Stimulated activated CD4-positive, alpha-beta T cell treated with anti-CD3 and anti-CD28 coated beads, Interleukin-4, amount 100 ng/mL, for 24 hours (primary cell): ENCODE measurements around the gene ANKRD13D.

Source experiments
- DNase-seq: peaks from one replicate; pipeline ENCODE4 v3.0.0-alpha.2; 2020

Gene ANKRD13D

DNA sequence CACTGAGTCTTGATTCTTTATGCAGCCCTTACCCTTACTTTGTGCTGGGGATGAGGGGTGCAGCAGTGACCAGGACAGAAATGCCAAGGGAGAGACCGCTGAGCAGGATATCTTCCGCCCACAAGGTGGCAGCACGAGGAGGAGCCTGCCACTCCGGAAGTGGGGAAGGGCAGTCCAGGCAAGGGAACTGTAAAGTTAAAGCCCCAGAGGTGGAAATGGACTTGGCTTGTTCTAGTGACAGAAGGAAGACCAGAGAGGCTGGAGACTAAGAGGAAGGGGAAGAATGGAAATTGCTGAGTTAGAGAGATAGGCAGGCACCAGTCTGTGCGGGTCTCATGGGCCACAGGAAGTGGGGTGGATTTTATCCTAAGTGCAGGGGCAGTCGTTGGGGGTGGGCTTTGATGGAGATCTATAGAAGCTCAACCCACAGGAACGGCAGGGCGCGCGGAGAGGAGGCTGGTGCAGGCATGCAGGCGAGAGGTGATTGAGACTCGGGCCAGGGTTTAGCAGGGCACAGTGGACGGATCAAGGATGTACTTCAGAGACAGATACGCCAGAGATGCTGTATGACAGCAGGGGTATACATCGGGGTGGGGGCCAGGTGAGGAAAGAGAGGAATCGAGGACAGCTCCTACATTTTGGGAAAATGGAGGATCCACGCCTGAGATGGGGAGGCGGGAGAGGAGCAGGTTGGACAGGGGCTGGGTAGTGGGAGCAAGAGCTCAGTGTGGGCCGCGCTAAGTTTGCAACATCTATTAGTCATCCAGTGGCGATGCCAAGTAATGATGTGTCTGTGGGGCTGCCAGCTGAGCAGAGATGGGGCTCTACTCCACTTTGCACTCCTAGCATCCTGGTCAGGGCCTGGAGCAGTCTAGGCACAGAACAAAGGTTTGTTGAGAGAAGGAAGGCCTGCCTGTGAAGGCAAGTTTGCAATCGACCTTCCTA lies 26.1 kb upstream of the ANKRD13D start:
- DNase-seq = peak; percentile 79

DNA sequence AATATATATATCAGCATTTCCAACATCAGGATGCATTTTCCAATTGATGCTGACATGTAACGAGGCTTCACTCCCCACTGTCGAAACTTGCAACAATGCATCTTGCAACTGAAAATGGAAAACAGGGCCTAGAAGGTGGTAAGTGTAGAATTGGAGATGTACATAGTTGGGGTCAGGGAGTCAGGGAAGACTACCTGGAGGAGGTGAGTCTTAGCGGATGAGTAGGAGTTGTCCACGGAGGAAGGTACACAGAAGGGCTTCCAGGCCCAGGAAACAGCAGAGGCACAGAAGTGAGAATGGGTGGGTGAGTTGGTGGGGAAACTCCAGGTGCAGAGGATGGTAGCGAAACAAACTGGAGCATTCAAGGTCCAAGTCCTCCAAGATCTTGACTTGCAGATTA lies 24.8 kb upstream of the ANKRD13D start:
- no peak for DNase-seq

DNA sequence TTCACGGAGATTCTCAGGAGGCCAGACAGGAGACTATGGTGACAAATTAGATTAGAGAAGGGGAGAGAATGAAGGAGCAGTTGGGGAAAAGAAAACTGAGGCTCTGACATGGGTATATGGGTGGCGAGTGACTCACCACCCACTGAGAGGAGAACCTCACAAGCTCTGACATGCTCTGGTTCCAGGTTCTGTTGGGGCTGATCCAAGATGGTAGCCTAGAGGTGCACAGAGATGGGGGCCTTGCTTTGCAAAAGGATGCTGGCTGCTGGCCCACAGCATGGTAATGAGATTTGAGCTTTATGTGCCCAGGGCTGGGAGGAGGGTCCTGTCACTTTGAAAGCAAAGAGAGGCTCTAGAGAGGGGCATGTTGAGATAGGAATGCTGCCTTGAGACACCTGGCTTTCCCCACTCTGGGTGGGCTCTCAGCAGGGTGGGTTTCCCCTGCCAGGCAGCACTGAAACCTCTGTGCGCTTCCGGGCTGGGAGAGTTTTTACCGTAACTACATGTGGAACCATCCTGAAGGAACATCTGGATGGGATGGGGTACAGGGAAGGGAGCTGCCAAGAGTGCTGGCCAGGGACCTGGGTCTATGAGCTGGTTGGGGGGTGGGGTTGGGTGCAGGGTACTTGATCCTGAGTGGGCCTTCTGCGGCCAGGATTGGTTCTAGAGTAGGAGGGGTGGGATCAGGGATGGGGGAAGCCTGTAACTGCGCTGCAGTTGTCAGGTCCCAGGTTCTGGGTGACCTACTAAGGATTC lies 24.0 kb upstream of the ANKRD13D start:
- no peak for DNase-seq

DNA sequence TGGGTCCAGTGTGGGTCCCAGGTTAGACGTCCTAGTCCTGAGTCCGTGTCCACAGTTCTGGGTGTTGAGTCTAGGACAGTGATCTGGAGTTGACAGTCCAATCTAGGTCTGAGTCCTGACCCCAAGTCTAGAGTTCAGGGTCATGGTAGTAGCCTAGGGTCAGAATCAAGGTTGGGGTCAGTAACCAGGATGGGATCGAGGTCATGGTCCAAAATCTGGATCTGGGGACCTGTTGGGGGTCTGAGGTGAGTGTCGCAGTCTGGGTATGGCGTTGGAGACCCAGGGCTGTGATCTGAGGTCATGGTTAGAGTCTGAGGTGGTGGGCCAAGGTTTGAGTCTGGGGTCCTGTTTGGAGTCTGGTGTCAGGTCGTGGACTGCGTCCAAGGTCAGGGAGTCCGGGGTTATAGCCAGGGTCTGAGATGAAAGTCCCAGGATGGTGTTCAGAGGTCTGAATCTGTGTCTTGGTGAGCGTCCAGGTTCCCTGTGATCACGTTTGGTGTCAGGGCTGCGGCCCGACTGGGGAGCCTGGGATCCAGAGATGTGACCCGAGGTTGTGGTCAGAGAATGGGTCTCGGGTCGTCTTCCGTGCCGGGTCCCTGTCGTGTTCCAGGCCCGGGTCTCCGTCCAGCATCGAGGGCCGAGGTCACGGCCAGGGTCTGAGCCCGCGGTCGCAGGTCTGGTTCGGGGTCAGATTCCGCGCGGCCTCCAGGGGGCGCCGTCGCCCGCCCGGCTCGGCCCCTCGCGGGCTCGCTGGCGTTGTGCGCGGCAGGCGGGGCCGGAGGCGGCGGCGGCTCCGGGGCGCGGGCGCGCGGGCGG lies 23.3 kb upstream of the ANKRD13D start:
- peak; percentile 78 for DNase-seq

DNA sequence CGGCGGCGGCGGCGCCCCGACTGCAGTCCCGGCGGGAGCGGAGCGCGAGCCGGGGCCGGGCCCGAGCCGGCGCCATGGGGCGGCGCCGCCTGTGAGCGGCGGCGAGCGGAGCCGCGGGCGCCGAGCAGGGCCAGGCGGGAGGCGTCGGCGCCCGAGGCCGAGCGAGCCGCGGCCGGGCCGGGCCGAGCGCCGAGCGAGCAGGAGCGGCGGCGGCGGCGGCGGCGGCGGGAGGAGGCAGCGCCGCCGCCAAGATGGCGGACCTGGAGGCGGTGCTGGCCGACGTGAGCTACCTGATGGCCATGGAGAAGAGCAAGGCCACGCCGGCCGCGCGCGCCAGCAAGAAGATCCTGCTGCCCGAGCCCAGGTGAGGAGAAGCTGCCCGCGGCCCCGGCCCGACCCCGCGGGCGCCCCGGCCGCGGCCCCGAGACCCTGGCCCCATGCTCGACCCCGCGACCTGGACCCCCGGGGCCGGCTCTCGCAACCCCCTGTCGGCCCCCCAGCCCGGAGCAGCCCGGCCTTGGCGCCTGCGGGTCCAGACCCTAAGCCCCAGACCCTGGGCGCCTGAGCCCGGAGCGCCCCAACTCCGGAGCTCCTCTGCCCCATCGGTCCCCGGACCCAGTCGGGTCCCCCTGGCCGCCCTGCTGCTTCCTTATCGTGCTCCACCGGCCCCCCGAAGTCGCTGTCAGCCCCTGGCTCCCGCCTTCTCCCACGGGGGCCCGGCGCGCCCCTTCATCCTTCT lies 22.5 kb upstream of the ANKRD13D start, which contains the start of gene GRK2:
Gene GRK2 (plus strand): TSS at position 25 of the 739 bp plus-strand sequence. CDS start 227 bp downstream, at position 252.
- DNase-seq = no peak

DNA sequence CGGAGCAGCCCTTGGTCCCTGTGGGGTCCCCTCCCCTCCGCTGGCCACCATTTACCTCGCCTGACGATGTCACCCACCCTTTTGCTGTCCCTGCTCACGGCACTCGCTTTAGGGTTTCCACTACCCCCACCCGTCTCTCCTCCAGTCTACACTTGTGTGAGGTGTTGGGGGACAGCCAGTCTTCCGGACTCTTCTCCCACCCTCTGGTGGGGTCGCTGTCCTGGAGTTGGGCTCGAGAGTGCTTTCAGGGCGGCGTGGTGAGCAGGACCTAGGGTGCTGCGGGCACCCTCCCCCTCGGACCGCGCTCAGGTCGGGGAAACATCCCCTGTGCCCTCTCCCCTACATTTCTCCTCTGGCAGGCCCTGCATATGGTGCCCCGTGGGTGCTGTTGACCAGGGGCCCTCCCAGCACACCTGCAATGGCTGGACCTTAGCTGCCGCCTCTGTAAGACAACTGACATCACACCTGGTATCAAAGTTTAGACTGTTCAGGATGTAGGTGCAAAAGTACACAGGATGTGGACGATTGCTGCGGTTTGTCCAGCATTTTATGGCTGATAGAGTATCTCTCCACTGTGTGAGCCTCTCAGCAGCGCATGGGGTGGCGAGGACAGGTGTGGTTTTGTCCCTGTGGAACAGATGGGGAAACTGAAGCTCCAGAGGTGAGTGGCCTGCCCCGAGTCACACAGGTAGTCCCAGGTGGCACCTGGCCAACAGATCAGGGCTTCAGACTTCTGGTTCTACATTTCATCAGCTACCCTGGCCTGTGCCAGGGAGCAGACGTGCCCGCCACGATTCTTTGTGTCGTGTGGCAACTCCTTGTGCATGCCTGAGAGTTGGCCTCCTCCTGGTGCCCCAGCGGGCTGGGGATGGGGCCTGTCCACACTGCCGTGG lies 21.7 kb upstream of the ANKRD13D start:
- DNase-seq = no peak

DNA sequence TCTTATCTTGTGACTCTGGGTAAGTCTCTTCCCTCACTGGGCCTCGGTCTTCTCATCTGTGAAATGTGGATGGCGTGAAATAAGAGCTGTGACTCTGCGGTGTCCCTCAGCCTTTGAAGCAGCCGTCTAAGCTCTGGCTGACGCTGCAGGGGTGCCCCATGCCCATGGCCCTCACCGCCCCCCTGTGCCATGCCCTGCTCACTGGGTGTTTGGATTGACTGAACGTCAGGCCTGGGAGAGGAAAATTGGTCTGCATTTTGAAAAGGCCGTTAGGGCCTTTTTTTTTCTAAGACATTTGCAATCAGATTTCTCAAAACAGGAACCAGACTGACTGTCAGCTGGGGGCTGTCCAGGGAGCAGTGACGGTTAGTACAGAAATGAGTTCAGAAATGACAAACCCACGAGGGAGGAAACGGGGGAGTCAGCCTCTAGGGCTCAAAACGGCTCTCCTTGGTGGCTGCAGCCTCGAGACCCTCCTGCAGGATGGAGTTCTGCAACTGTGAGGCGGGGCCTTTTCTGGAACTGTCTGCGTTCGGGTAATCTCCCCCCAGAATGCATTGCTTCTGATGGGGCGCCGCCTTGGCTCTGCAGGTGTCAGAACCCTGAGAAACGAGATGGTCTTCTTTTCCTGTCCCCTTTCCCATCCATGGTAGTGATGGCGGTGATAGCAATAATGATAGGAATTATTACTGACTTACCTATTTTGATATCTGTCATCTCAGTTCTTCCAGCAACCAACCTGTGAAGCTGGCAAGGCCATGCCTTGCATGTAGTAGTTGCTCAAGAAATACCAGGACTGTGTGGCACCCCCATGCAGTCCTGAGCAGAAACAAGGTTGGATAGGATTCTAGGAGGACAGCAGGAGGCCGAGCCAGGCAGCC lies 20.8 kb upstream of the ANKRD13D start:
- peak; percentile 69 for DNase-seq

DNA sequence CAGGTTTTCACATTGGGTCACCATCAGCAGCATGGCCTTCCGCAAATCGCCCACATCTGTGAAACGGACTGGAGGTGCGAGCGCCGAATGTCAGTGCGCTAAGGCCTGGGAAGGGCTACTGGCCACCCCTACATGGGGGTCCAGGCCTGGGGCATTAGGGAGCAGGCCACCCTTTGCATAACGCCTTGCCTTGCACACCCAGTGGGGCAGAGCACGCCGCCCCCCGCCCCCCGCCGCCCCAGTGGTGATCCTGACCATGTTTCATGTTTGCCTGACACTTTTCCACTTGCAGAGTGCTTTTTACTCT lies 20.2 kb upstream of the ANKRD13D start:
- DNase-seq = no peak

DNA sequence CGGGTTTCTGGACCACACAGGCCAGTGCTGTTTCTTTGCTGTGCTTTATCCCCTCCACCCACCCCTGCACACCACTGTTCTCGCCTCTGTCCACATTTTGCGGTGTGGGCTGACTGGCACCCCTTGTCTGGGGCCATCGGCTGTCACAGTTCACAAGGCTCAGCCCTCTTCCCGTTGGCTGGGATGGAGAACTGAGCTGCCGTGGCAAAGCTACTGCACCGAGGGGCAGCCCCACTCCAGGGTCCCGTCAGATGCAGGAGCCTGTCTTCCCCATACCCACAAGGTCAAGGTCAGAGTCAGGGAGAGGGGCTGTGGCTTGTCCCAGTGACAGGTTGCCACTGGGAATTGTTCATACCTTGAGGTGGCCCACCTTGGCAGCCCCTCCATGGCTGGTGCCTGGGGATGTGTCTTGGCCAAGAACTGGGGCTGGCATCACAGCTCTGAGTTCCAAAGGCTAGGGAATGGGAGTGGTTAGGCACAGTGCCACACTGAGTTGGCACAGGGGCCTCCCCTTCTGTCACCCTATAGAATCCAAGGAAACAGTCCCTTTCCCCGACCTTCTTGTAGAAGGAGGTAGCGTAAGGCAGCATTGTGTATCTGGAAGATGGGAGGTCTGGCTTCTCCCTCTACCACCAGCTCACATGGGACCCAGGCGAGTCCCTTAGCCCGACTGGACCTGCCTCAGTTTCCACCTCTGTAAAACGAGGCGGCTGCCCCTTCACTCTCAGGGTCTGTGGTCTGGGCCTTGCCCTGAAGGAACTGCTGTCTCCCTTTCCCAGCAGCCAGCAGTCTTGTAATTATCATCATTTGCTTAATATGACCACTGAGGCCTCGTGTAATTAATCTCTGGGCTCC lies 19.5 kb upstream of the ANKRD13D start:
- DNase-seq = no peak

DNA sequence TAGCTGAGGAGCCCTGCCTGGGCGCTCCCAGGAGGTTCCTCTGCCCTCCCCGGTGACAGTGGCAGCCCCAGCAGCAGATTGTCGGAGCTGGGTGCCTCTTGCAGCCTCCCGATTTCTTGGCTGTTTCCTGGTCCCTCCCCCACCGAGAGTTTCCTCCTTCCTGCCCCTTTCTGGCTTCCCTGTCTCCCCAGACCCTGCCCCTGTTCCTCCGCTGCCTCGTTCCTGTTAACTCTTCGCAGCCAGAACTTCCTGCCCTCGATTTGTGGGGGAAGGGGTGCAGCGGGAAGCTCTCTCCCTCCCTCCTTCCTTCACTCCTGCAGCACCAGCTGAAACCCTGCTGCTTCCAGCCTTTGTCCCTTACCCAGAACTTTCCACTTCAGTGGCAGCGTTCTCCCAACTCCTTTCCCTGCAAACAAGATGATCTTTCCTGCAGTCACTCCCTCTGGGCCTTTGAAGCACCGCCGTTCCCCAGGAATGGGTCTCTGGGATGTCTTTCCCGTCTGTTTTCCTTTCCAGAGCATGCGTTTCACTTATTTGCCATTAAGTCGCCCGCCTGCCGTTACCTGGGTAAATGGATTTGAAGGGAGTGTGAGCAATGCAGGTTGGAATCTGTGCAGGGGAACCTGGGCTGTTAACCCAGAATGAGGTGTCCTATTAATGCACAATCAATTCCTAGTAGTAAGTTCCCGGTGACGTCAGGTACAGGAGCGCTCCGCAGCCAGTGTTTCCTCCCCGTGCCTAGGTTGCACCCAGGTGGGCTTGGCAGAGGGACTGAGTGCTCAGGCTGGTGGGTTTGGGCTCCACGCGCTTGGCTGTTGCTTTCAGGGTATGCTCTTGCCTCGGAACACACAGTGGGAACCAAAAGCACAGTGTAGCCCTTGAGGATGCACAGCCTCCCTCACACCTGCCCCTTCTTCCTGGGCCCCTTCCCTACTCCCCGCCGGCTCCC lies 18.6 kb upstream of the ANKRD13D start:
- DNase-seq = no peak

DNA sequence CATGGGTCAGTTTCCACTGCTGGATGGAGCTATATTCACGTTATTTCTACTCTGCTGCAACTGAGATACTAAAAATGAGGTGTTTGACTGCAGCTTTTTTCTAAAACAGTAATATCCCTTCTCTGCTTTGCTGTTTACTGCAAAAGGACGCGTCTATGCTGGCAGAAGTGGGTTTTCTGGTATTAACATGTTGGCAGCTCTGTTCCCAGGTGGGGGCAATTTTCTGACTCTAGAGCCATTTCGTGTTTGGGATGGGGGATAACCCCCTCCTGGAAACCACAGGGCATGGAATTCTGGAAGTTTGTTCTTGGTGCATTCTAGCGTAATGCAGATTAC lies 17.9 kb upstream of the ANKRD13D start:
- no peak for DNase-seq

DNA sequence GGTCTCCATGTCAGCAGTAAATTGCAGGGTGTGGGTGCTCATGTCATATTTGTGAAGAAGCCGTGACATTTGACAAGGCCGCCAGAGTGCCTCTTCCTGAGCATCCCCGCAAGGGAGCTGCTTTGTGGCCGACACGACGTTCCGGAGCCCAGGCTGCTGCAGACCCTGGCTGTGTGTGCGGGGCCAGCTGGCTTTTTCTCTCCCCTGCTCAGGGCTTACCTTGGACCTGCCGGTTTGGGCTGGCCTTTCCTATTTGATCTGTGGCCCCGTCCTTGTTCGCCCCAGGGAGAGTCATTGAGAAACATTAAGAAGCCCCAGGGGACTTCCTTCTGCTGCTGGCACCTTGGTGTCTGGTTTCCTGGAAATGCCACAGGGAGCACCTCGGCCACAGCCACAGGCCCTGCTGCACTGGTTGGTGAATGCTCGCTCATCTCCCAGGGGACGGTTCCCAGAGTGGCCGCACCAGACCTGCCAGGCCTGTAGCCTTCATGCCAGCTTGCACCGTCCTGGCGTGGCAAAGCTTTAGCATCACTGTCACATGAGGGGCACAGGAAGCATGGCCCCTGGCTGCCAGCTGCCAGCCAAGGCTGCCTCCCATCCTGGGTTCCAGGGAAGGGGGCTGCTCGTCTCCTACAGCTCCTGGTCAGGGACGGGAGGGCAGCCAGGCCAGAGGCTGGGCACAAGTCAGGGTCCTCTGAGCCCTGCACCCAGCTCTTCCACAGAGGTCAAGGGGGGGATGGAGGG lies 17.4 kb upstream of the ANKRD13D start:
- DNase-seq = peak; percentile 65

DNA sequence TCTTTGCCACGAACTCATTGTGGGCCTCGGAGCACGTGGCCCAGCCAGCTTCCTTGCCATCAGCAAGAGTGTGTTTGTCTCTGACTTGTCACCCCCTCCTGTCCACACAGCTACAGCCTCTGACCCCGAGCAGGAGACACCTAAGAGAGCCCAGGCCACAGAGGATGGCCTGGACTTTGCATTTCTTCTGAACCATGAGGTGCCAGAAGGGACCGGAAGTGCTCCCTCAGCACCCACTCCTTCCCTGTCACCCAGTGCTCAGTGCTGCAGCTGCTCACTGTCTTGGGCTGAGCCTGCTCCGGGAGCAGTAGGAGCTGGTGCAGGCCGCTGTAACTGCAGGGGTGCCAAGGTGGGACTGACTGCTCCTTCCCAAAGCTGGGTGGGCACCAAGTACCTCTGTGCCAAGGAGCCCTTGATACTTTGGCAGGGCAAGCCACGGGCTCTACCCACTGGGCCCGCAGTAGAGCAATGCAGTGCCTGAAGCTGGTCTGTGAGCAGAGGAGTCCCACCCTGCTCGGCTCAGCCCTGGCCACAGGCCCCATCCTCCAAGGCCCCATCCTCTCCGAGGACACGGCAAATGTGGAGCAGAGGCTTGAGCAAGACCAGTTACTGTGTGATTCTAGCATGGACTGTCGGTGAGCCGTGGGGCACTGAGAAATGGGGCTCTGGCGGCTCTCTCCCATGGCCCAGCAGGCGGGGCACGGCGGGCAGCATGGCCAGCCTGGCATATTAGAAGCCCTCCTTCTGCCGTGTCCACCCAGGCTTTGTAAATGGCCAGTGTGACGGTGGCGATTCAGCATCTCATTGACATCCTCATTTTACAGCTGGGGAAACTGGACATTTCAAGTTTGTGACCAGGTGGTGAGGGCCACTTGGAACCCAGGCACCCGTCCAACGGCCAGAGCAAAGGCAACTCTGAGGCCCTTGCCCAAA lies 16.5 kb upstream of the ANKRD13D start:
- DNase-seq = peak; percentile 56

DNA sequence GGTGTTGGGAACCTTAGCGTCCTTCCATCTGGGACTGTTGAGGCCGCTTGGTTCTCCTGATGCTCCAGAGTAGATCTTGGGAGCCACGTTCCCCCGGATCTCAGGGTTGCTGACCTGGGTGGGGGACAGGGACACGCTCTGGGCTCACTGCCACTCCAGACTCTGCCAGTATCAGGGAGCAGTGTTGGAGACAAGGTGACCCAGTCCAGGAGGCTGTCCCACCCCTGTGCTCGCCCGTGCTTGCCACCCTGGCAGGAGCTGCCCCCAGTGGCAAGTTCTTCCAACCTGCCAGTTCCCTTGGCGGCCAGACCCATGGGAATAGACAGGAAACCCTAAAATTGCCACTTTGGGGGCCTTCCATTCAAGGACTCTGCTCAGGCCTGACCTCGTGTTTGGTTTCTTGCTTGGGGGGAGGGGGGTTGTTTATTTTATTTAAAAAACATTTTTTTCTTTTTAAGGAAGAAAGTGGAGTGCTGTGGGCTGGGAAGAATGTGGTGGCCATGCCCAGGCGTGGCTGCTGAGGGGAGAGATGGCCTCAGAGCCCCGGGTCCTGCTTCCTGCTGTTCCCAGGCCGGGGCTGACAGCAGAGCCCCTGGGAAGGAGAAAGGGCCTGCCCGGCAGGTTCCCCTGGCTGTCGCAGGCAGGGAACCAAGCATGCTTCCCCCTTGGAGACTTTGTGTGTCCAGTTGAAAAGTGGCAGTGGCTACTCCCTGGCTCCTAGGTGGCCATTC lies 15.7 kb upstream of the ANKRD13D start:
- DNase-seq = no peak

DNA sequence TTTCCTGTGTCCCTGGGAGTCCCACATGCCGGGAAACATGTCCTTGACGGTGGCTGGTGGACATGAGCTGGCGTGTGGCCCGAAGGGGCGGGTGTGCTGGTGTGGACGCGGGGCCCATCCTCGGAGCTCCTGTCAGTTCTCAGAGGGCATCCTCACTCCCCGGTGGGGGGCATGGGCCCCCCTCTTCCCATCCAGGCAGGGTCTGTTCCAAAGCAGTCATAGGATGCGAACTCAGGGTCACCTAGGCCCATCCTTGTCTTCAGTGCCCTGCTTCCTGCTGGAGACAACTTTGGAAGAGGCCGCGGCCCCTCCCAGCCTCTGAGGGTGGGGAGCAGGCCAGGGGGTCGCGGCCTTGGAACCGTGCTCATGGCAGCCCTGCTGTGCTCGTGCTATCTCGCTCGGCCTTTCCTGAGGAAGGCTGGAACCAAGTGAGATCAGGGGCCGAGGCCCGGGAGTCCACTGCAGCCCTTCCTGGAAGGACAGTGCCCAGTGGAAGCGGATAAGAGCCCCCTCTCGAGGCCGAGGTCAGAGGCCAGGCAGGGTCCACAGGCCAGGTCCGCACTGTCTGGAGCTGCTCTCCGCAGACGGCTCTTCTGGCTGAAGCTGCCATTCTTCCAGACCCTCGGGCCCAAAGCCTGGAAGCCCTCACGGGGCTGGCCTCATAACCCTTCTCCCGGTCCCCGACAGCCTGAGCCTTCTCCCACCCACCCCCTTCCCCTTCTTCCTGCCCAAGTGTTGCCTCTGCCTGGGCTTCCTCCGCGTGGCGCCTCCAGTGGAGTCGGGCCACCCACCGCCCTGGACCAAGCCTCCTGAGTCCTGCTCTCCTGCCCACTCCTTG lies 14.1 kb upstream of the ANKRD13D start:
- no peak for DNase-seq
